ENCODE results near the gene FGF1. TPM values are rescaled to one million over a fixed set of nuclear protein-coding genes. Genes with fewer than 3 reads are reported as not detected.

The FGF1 gene
- total RNA-seq, 2 donors from 2014 or later, result 0.77 TPM; not detected in 1

- Mint-ChIP-seq H3K9me3 (peaks cover 14% of the 10 kb centered on the region), H3K27ac (no peak overlapping the region), H3K4me1 (peaks cover 3% of the 10 kb centered on the region), H3K36me3 (ENCODE audit: low read depth) (peaks cover 3% of the 10 kb centered on the region), H3K27me3 (ENCODE audit: insufficient read depth) (no peaks in the 10 kb centered on the region), H3K4me3 (no peak overlapping the region)
- WGBS, 2 experiments (ENCODE audit: insufficient coverage in 1 of 2, insufficient read length in 1 of 2), result 90% methylated on average over 3 of the region's 3 CpGs; no CpG with 5 or more reads in 1 of the 2 experiments
- H3K9me3 ChIP-seq (ENCODE audit: control insufficient read depth, low read length), result peaks cover 15% of the 10 kb centered on the region
- H3K4me3 ChIP-seq (ENCODE audit: low read length), result no peak overlapping the region
- no peaks in the 10 kb centered on the region for H3K36me3 ChIP-seq (ENCODE audit: control insufficient read depth, insufficient read depth, low read length)
- H3K4me1 ChIP-seq (ENCODE audit: control insufficient read depth, insufficient read depth, low read length), result peaks cover 2% of the 10 kb centered on the region
- no peak overlapping the region for H3K9ac ChIP-seq (ENCODE audit: extremely low read depth, low read length, poor library complexity, severe bottlenecking)
- H3K27me3 ChIP-seq (ENCODE audit: control insufficient read depth, insufficient read depth, low read length, poor library complexity, severe bottlenecking), result no peaks in the 10 kb centered on the region
- no peak overlapping the region for H3K27ac ChIP-seq (ENCODE audit: low read depth, low read length)
- TF ChIP-seq CTCF (conservative IDR thresholded peaks at IDR 0.05), result no peak
- no peak for DNase-seq
Observed at GRCh38 chr5:142578161-142578830, 107.6 kb downstream of the FGF1 start.

- peaks cover 15% of the 10 kb centered on the region for H3K9me3 ChIP-seq (ENCODE audit: control insufficient read depth, low read length)
- H3K4me1 Mint-ChIP-seq, result peaks cover 14% of the 10 kb centered on the region
- 78% methylated on average over 1 of the region's 1 CpG; no CpG with 5 or more reads in 1 of the 2 experiments for WGBS, 2 experiments (ENCODE audit: insufficient coverage in 1 of 2, insufficient read length in 1 of 2)
- H3K36me3 Mint-ChIP-seq (ENCODE audit: low read depth), result peaks cover 3% of the 10 kb centered on the region
- H3K27me3 ChIP-seq (ENCODE audit: control insufficient read depth, insufficient read depth, low read length, poor library complexity, severe bottlenecking), result no peaks in the 10 kb centered on the region
- peaks cover 14% of the 10 kb centered on the region for H3K9me3 Mint-ChIP-seq
- no peak overlapping the region for H3K27ac Mint-ChIP-seq
- no peak overlapping the region for H3K9ac ChIP-seq (ENCODE audit: extremely low read depth, low read length, poor library complexity, severe bottlenecking)
- peaks cover 5% of the 10 kb centered on the region for H3K4me1 ChIP-seq (ENCODE audit: control insufficient read depth, insufficient read depth, low read length)
- no peak for TF ChIP-seq CTCF (conservative IDR thresholded peaks at IDR 0.05)
- no peak overlapping the region for H3K4me3 ChIP-seq (ENCODE audit: low read length)
- H3K36me3 ChIP-seq (ENCODE audit: control insufficient read depth, insufficient read depth, low read length), result no peaks in the 10 kb centered on the region
- H3K4me3 Mint-ChIP-seq, result no peak overlapping the region
- no peaks in the 10 kb centered on the region for H3K27me3 Mint-ChIP-seq (ENCODE audit: insufficient read depth)
- no peak for DNase-seq
- no peak overlapping the region for H3K27ac ChIP-seq (ENCODE audit: low read depth, low read length)
Observed at GRCh38 chr5:142576804-142577203, 109.1 kb downstream of the FGF1 start.

GRCh38 chr5:142576303-142576702 is 109.6 kb downstream of the FGF1 start:
- WGBS, 2 experiments (ENCODE audit: insufficient coverage in 1 of 2, insufficient read length in 1 of 2), result 76 to 100% methylated on average over 1 of the region's 1 CpG
- H3K36me3 ChIP-seq (ENCODE audit: control insufficient read depth, insufficient read depth, low read length), result no peaks in the 10 kb centered on the region
- no peak overlapping the region for H3K27ac ChIP-seq (ENCODE audit: low read depth, low read length)
- Mint-ChIP-seq H3K36me3 (ENCODE audit: low read depth) (peaks cover 3% of the 10 kb centered on the region), H3K4me3 (no peak overlapping the region), H3K9me3 (peaks cover 14% of the 10 kb centered on the region), H3K4me1 (peaks cover 18% of the 10 kb centered on the region), H3K27ac (no peak overlapping the region), H3K27me3 (ENCODE audit: insufficient read depth) (no peaks in the 10 kb centered on the region)
- H3K27me3 ChIP-seq (ENCODE audit: control insufficient read depth, insufficient read depth, low read length, poor library complexity, severe bottlenecking), result no peaks in the 10 kb centered on the region
- TF ChIP-seq CTCF (conservative IDR thresholded peaks at IDR 0.05), result no peak
- no peak for DNase-seq
- H3K4me1 ChIP-seq (ENCODE audit: control insufficient read depth, insufficient read depth, low read length), result peaks cover 5% of the 10 kb centered on the region
- no peak overlapping the region for H3K9ac ChIP-seq (ENCODE audit: extremely low read depth, low read length, poor library complexity, severe bottlenecking)
- peaks cover 15% of the 10 kb centered on the region for H3K9me3 ChIP-seq (ENCODE audit: control insufficient read depth, low read length)
- H3K4me3 ChIP-seq (ENCODE audit: low read length), result no peak overlapping the region
